ENCODE measurements around the gene TMEM91.
A peak's percentile ranks its signal among the peaks of the same experiment; 100 is the strongest.
"Not testable (repeated sequence)": the region's sequence is repeated elsewhere in the genome, so short reads cannot be mapped to it uniquely, and the experiment has no call there.

Gene TMEM91

DNA sequence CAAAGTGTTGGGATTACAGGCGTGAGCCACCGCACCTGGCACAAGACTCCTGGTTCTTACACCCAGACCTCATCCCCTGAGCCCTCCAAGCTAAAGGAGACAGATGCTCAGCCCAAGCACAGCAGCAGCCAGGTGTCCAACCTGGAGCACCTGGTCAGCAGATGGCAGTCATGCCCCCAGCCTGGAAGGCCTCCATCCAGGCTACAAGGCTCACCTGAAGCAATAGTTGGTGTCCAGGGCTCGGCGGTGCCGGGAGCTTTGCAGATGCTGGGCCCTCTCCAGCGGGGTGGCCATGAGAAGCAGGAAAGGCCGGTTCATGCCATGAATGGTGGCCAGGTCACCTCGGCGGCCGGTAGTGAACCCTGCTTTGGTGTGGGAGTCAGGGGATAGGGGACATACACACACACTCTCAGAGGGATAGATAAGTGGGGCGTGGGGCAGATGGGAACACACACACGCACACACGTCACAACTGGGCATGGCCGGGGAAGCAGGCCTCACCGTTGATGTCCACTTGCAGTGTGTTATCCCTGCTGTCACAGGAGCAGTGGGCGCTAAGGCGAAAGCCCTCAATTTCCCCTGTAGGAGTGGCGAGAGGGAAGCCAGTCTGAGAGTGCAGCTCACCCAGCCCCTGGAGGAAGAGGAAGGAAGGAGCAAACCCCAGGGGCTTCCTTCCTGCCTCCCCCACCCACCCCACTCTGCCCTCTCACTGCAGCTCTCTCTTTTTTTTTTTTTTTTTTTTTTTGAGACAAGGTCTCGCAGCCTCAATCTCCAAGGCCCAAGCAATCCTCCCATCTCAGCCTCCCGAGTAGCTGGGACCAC, 34.5 kb upstream of the TMEM91 start:
- H3K4me3 ChIP-seq (ENCODE audit: control insufficient read depth, low read depth, low read length), result no peak overlapping the region
- TF ChIP-seq, protein P1, sequence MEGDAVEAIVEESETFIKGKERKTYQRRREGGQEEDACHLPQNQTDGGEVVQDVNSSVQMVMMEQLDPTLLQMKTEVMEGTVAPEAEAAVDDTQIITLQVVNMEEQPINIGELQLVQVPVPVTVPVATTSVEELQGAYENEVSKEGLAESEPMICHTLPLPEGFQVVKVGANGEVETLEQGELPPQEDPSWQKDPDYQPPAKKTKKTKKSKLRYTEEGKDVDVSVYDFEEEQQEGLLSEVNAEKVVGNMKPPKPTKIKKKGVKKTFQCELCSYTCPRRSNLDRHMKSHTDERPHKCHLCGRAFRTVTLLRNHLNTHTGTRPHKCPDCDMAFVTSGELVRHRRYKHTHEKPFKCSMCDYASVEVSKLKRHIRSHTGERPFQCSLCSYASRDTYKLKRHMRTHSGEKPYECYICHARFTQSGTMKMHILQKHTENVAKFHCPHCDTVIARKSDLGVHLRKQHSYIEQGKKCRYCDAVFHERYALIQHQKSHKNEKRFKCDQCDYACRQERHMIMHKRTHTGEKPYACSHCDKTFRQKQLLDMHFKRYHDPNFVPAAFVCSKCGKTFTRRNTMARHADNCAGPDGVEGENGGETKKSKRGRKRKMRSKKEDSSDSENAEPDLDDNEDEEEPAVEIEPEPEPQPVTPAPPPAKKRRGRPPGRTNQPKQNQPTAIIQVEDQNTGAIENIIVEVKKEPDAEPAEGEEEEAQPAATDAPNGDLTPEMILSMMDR (conservative IDR thresholded peaks at IDR 0.05; ENCODE audit: control insufficient read depth, insufficient read depth, low read depth, low read length), result no peak
- no peak for DNase-seq (ENCODE audit: low read depth)

DNA sequence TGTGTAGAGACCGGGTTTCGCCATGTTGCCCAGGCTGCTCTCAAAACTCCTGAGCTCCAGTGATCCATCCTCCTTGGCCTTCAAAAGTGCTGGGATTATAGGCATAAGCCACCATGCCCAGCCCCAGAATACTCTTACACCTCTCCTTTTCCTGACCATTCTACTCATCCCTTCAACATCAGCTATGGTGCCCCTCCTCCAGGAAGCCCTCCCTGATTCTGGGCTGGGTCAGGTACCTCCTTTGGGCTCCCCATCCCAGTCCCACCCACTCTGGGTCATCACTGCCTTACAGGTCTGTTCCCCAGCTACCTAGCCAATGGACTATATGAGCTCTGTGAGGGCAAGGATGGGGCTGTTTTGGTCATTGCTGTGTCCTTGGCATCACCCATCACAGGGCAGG, 32.2 kb upstream of the TMEM91 start:
- no peak for DNase-seq (ENCODE audit: low read depth)
- H3K4me3 ChIP-seq (ENCODE audit: control insufficient read depth, low read depth, low read length), result no peak overlapping the region
- TF ChIP-seq, protein P1 (conservative IDR thresholded peaks at IDR 0.05; ENCODE audit: control insufficient read depth, insufficient read depth, low read depth, low read length), result no peak

DNA sequence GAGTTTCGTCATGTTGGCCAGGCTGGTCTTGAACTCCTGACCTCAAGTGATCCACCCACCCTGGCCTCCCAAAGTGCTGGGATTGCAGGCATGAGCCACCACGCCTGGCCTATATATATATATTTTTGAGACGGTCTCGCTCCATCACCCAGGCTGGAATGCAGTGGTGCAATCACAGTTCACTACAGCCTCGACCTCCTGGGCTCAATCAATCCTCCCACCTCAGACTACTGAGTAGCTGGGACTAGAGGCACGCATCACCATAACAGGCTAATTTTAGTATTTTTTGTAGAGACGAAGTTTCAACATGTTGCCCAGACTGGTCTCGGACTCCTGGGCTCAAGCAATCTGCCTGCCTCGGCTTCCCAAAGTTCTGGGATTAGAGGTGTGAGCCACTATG, 29.4 kb upstream of the TMEM91 start:
- not testable (repeated sequence) for DNase-seq (ENCODE audit: low read depth)

GRCh38 chr19:41350735-41351338, 25.5 kb upstream of the TMEM91 start:
- TF ChIP-seq, protein P1 (conservative IDR thresholded peaks at IDR 0.05; ENCODE audit: control insufficient read depth, insufficient read depth, low read depth, low read length), result no peak
- peak overlapping the region; percentile 89 for H3K4me3 ChIP-seq (ENCODE audit: control insufficient read depth, low read depth, low read length)
- DNase-seq (ENCODE audit: low read depth), result peak; percentile 48

More for the DNA sequence above, 29.4 kb upstream of the TMEM91 start:
- H3K4me3 ChIP-seq (ENCODE audit: control insufficient read depth, low read depth, low read length), result not testable (repeated sequence)

DNA sequence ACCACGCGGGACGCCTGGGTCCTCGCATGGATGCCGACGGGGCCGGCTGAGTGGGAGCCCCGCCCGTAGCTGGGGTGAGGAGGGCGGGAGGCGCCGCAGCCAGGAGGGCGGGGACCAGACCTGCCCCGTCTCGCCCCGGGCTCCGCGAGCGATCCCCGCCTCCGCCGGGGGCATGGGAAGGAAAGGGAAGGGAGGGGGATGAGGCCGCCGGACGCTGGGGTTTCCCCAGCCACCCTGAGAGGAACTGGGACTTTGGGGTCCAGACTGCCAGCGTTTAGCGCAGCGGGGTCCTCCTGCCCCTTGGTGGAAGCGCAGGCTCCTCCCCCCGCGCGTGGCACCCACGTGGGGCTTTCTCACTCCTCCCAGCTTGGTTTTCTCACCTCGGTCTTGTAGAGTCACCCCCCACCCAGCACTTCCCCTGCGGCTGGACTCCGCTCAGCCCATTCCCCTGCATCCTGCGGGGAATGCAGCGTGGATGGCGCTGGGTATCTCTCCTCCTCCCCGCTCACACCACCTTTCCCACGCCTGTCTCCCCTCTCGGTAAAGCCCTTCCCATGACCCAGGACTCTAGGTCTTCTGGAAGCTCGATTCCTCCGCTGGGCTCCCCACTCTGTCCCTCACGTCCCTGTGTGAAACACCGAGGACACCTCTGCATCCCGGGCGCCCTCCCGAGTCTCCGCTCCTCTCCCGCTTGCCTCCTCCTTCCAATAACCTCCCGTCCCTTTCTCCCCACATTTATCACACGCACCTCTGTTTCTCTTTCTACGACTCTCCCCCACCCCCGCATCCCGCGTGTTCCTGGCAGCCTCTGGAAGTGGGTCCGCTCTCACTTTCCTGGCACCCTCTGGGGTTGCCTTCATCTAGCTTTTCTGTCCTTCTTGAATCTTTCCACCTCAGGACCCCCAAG, 24.7 kb upstream of the TMEM91 start:
- peak overlapping the region; percentile 89 for H3K4me3 ChIP-seq (ENCODE audit: control insufficient read depth, low read depth, low read length)
- DNase-seq (ENCODE audit: low read depth), result peak; percentile 58
- TF ChIP-seq, protein P1 (conservative IDR thresholded peaks at IDR 0.05; ENCODE audit: control insufficient read depth, insufficient read depth, low read depth, low read length), result no peak

DNA sequence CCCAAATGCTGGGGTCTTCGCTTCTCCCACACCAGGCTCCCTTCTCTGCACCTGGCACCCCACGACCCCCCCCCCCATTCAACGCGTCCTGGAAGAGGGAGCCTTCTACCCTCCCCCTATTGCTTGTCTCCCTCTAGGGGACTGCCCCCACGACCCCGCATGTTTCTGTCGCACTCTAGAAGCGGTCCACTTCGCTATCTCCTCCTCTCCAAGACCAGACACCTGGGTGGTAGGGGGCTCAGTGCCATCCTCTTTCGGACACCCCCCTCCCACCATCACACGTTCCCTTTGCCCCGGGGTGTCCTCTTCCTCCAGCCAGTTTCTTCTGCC, 24.1 kb upstream of the TMEM91 start:
- TF ChIP-seq, protein P1 (conservative IDR thresholded peaks at IDR 0.05; ENCODE audit: control insufficient read depth, insufficient read depth, low read depth, low read length), result no peak
- no peak for DNase-seq (ENCODE audit: low read depth)
- H3K4me3 ChIP-seq (ENCODE audit: control insufficient read depth, low read depth, low read length), result peak overlapping the region; percentile 89

Measured in fibroblast of mammary gland (primary cell).